Measurements from ENCODE around the gene PTPRN2. TPM values are rescaled to one million over a fixed set of nuclear protein-coding genes. Genes with fewer than 3 reads are reported as not detected.

Gene PTPRN2
- total and polyA plus RNA-seq, 2 donors from 2014 or later, result 4.8 to 6.2 TPM

DNA sequence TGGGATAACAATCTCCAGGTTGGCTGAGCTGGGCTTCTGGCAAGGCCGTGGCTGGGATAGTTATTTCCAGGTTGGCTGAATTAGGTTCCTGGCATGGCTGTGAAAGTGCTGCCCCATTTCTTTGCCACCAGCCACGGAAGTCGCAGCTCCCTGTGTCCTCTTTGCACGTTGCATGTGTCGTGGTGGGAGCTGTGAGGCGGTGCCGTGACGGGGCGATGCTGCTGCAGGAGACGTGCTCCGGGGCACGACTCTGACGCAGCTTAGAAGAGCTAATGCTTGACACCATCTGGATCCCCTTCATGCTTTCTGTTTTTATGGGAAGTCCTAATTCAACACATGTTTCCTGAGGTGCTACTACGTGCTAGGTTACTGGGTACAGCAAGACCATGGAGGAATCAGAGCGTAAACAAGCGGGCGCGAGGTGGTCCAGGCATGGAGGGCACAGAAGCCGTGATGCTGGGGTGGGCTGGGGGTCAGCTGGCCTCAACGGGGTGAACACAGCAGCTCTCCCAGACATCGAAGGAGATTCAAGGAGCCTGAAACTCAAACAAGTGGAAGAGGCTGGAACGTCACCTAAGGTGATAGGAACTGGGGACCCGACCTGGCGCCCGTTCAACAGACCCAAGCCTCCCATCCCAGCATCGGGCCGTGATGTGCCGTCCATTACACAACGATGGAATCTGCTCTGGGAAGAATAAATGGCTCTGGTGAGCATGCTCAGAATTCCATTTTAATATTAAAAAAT, 843.7 kb downstream of the PTPRN2 start:
- no peak for FAIRE-seq
- TF ChIP-seq, protein P1, sequence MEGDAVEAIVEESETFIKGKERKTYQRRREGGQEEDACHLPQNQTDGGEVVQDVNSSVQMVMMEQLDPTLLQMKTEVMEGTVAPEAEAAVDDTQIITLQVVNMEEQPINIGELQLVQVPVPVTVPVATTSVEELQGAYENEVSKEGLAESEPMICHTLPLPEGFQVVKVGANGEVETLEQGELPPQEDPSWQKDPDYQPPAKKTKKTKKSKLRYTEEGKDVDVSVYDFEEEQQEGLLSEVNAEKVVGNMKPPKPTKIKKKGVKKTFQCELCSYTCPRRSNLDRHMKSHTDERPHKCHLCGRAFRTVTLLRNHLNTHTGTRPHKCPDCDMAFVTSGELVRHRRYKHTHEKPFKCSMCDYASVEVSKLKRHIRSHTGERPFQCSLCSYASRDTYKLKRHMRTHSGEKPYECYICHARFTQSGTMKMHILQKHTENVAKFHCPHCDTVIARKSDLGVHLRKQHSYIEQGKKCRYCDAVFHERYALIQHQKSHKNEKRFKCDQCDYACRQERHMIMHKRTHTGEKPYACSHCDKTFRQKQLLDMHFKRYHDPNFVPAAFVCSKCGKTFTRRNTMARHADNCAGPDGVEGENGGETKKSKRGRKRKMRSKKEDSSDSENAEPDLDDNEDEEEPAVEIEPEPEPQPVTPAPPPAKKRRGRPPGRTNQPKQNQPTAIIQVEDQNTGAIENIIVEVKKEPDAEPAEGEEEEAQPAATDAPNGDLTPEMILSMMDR (IDR thresholded peaks at IDR 0.05; ENCODE audit: borderline replicate concordance, extremely low read depth, insufficient read depth), result no peak
- H3K4me3 ChIP-seq (ENCODE audit: low read length in 3 of 3), result no peak overlapping the region

DNA sequence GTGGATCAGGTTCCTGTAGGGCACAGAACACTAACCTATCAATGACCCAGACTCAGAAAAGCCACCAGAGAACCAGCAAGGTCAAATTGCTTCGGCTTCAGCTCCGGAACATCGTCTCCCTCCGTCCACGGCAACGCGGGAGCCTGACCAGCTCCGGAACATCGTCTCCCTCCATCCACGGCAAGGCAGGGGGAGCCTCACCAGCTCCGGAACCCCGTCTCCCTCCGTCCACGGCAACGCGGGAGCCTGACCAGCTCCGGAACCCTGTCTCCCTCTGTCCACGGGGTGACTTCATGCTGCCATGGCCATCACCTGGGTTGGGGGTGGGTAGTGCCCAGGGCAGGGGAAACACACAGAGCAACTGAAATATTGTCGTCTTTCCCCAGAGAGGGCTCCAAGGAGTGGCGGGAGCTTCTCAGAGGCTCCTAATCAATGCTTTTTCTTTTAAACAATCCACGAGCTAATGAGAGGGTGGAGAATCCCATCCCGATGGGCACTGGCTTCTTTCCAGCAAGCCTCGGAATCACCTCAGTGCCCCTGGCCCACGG, 847.3 kb downstream of the PTPRN2 start:
- TF ChIP-seq, protein P1 (IDR thresholded peaks at IDR 0.05; ENCODE audit: borderline replicate concordance, extremely low read depth, insufficient read depth), result no peak
- Histone ChIP-seq H3K27ac (ENCODE audit: low read depth in 2 of 2, low read length in 2 of 2) (no peak overlapping the region), H3K36me3 (ENCODE audit: control insufficient read depth in 2 of 3, insufficient read depth in 3 of 3, low read length in 3 of 3) (no peaks in the 10 kb centered on the region), H3K4me3 (ENCODE audit: low read length in 3 of 3) (no peak overlapping the region), H3K9ac (ENCODE audit: low read length in 3 of 3) (no peak overlapping the region), H3K4me1 (ENCODE audit: control insufficient read depth in 2 of 3, insufficient read depth in 2 of 3, low read depth in 1 of 3, low read length in 3 of 3) (no peaks in the 10 kb centered on the region), H3K27me3 (ENCODE audit: control insufficient read depth, insufficient read depth, low read length) (no peaks in the 10 kb centered on the region), H3K9me3 (ENCODE audit: control insufficient read depth in 2 of 3, insufficient read depth in 1 of 3, low read length in 3 of 3) (no peaks in the 10 kb centered on the region)
- no peak for DNase-seq
- FAIRE-seq, result no peak
- intact Hi-C loops (cut with DNase I), result no loop called here

More for the DNA sequence above, 843.7 kb downstream of the PTPRN2 start:
- Histone ChIP-seq H3K4me1 (ENCODE audit: control insufficient read depth in 2 of 3, insufficient read depth in 2 of 3, low read depth in 1 of 3, low read length in 3 of 3) (no peaks in the 10 kb centered on the region), H3K36me3 (ENCODE audit: control insufficient read depth in 2 of 3, insufficient read depth in 3 of 3, low read length in 3 of 3) (no peaks in the 10 kb centered on the region), H3K9me3 (ENCODE audit: control insufficient read depth in 2 of 3, insufficient read depth in 1 of 3, low read length in 3 of 3) (no peaks in the 10 kb centered on the region), H3K9ac (ENCODE audit: low read length in 3 of 3) (no peak overlapping the region), H3K27ac (ENCODE audit: low read depth in 2 of 2, low read length in 2 of 2) (no peak overlapping the region), H3K27me3 (ENCODE audit: control insufficient read depth, insufficient read depth, low read length) (no peaks in the 10 kb centered on the region)
- DNase-seq, result no peak
- intact Hi-C loops (cut with DNase I), result no loop called here

DNA sequence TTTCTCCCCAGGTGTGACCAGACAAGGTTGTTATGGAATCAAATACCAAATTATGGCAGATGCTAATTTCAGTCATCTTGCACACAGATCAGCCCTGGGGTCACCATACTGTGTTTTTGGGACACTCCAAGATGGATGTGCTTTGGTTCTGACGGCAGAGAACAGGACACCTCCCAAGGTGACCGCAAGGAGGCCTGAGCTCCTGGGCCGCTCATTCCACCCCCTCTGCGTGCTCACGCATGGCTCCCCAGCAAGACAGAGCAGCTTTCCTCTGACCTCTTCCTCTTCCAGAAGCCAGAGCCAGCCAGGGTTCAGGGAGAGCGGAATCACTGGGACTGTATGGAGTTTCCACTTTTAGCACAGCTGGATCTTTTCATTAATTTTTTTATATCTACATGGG, 848.0 kb downstream of the PTPRN2 start:
- Histone ChIP-seq H3K4me1 (ENCODE audit: control insufficient read depth in 2 of 3, insufficient read depth in 2 of 3, low read depth in 1 of 3, low read length in 3 of 3) (no peaks in the 10 kb centered on the region), H3K9ac (ENCODE audit: low read length in 3 of 3) (no peak overlapping the region), H3K4me3 (ENCODE audit: low read length in 3 of 3) (no peak overlapping the region), H3K36me3 (ENCODE audit: control insufficient read depth in 2 of 3, insufficient read depth in 3 of 3, low read length in 3 of 3) (no peaks in the 10 kb centered on the region), H3K27me3 (ENCODE audit: control insufficient read depth, insufficient read depth, low read length) (no peaks in the 10 kb centered on the region), H3K9me3 (ENCODE audit: control insufficient read depth in 2 of 3, insufficient read depth in 1 of 3, low read length in 3 of 3) (no peaks in the 10 kb centered on the region), H3K27ac (ENCODE audit: low read depth in 2 of 2, low read length in 2 of 2) (no peak overlapping the region)
- TF ChIP-seq, protein P1 (IDR thresholded peaks at IDR 0.05; ENCODE audit: borderline replicate concordance, extremely low read depth, insufficient read depth), result no peak
- intact Hi-C loops (cut with DNase I), result no loop called here
- DNase-seq (peak in 2 of 5 donors; percentile 32 to 77), FAIRE-seq (no peak)

Measured in kidney (tissue), 14 donors.